ENCODE measurements around the gene FMR1NB.

- TF ChIP-seq GATA2 (IDR thresholded peaks at IDR 0.05; ENCODE audit: low read depth, low read length) (no peak), GATA3 (IDR thresholded peaks at IDR 0.05; ENCODE audit: low read depth, low read length) (no peak)
Measured at GRCh38 chrX:148037020-148037419, 55.9 kb downstream of the FMR1NB start.

Data from SH-SY5Y (cell line).